Esophagus mucosa (tissue), 1 donor: ENCODE results near the gene CDC14B. TPM values are rescaled to one million over a fixed set of nuclear protein-coding genes. Genes with fewer than 3 reads are reported as not detected.
"Not testable (repeated sequence)": the region's sequence is repeated elsewhere in the genome, so short reads cannot be mapped to it uniquely, and the experiment has no call there.

Source experiments
- ATAC-seq: fragments of 200-7000 bp; cut with Tn5 transposase; one replicate; pipeline ENCODE4 v1.9.1; 2020
- total RNA-seq: library from RNA; stranded (reverse); gene quantifications from one replicate; pipeline ENCODE4 v1.2.4, GENCODE V29; 2023
- donor health status: DM: yes; HTN: yes; CAD: no.

CDC14B gene
- total RNA-seq, 1 donor from 2014 or later = 7.0 TPM

- ATAC-seq = no peak
Measured at GRCh38 chr9:96585426-96585825, 34.2 kb downstream of the CDC14B start.

GRCh38 chr9:96582199-96582598 lies 37.4 kb downstream of the CDC14B start:
- not testable (repeated sequence) for ATAC-seq

- ATAC-seq = no peak
Measured at GRCh38 chr9:96581786-96582185, 37.9 kb downstream of the CDC14B start.

- no peak for ATAC-seq
Measured at GRCh38 chr9:96581301-96581700, 38.3 kb downstream of the CDC14B start.

GRCh38 chr9:96574931-96575351 lies 44.7 kb downstream of the CDC14B start:
- ATAC-seq = no peak

GRCh38 chr9:96574455-96574854 lies 45.2 kb downstream of the CDC14B start:
- no peak for ATAC-seq

GRCh38 chr9:96567203-96567700 lies 52.4 kb downstream of the CDC14B start:
- peak; percentile 53 for ATAC-seq

GRCh38 chr9:96566498-96567202 lies 53.0 kb downstream of the CDC14B start:
- ATAC-seq = peak; percentile 89

- ATAC-seq = no peak
Measured at GRCh38 chr9:96565671-96566497, 53.8 kb downstream of the CDC14B start.

- ATAC-seq = no peak
Measured at GRCh38 chr9:96564217-96564616, 55.4 kb downstream of the CDC14B start.

- ATAC-seq = no peak
Measured at GRCh38 chr9:96559339-96559943, 60.2 kb downstream of the CDC14B start.

GRCh38 chr9:96557921-96558320 lies 61.7 kb downstream of the CDC14B start:
- ATAC-seq = no peak

GRCh38 chr9:96556701-96557461 lies 62.8 kb downstream of the CDC14B start:
- ATAC-seq = no peak

- ATAC-seq = no peak
Measured at GRCh38 chr9:96555567-96556386, 63.9 kb downstream of the CDC14B start.

- no peak for ATAC-seq
Measured at GRCh38 chr9:96554801-96555566, 64.7 kb downstream of the CDC14B start.

GRCh38 chr9:96554326-96554725 lies 65.3 kb downstream of the CDC14B start:
- ATAC-seq = no peak

- no peak for ATAC-seq
Measured at GRCh38 chr9:96553070-96553469, 66.6 kb downstream of the CDC14B start.

- ATAC-seq = no peak
Measured at GRCh38 chr9:96551403-96551802, 68.2 kb downstream of the CDC14B start.

GRCh38 chr9:96550659-96551058 lies 69.0 kb downstream of the CDC14B start:
- no peak for ATAC-seq

- ATAC-seq = not testable (repeated sequence)
Measured at GRCh38 chr9:96543131-96543530, 76.5 kb downstream of the CDC14B start.

- no peak for ATAC-seq
Measured at GRCh38 chr9:96540106-96540505, 79.5 kb downstream of the CDC14B start.
